ENCODE data around the gene TMEM121B. TPM values are rescaled to one million over a fixed set of nuclear protein-coding genes. Genes with fewer than 3 reads are reported as not detected.

TMEM121B gene
- polyA plus RNA-seq, 3 donors: 1.4 to 3.2 (median 1.9) TPM

DNA sequence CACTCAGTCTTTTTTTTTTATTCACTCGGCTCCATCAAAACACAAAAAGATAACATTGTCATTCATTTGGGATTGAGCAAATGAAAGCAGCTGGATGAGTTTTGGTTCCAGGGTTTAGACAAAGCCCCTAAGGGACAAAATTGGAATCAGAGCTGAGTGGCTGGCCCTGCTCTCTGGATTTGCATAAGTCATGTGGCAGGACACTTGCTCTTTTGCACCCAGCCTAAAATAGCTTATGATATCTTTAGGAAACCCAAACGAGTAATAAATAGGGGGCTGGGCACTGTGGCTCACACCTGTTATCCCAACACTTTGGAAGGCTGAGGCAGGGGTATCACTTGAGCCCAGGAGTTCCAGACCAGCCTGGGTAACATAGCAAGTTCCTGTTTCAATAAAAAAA lies 11.0 kb upstream of the TMEM121B start:
- TF ChIP-seq, protein P1, sequence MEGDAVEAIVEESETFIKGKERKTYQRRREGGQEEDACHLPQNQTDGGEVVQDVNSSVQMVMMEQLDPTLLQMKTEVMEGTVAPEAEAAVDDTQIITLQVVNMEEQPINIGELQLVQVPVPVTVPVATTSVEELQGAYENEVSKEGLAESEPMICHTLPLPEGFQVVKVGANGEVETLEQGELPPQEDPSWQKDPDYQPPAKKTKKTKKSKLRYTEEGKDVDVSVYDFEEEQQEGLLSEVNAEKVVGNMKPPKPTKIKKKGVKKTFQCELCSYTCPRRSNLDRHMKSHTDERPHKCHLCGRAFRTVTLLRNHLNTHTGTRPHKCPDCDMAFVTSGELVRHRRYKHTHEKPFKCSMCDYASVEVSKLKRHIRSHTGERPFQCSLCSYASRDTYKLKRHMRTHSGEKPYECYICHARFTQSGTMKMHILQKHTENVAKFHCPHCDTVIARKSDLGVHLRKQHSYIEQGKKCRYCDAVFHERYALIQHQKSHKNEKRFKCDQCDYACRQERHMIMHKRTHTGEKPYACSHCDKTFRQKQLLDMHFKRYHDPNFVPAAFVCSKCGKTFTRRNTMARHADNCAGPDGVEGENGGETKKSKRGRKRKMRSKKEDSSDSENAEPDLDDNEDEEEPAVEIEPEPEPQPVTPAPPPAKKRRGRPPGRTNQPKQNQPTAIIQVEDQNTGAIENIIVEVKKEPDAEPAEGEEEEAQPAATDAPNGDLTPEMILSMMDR (IDR thresholded peaks at IDR 0.05): no peak

DNA sequence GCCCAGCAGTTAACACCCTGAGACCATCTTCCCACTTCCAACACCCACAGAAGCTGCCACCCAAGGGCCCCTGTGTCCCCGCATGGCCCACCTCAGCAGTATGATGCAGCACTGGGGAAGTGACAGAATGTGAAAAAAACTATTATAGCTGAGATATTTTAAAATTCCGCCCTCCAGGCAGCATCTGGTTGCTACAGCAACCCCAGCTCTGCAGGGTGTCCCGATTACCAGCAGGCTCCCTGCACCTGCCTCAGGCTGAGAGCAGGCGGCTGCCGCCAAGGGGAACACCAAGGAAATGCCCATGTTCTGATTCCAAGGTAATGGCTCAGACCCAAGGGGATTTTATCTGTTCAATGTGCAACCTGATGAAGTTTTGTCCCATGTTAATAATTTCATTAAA lies 10.5 kb upstream of the TMEM121B start:
- no peaks in the 10 kb centered on the region for H3K9me3 ChIP-seq (replicated peaks in 1 of 2; ENCODE audit: control insufficient read depth in 1 of 2, insufficient read depth in 1 of 2, low read length in 2 of 2)
- no peak overlapping the region for H3K27ac Mint-ChIP-seq
- no peak overlapping the region for H3K4me3 ChIP-seq (replicated peaks in 1 of 3; ENCODE audit: low read depth in 2 of 3, low read length in 3 of 3)
- DNase-seq: no peak
- no peak overlapping the region for H2AFZ ChIP-seq (ENCODE audit: insufficient read depth, low read depth, low read length, poor library complexity, severe bottlenecking)
- peaks cover 22% of the 10 kb centered on the region for H3K4me1 Mint-ChIP-seq
- intact Hi-C loops (cut with micrococcal nuclease): no loop called here
- peaks cover 0 to 8% of the 10 kb centered on the region in 2 donors for H3K4me1 ChIP-seq (ENCODE audit: control insufficient read depth in 1 of 2, insufficient read depth in 2 of 2, low read length in 2 of 2)
- TF ChIP-seq, protein P1 (IDR thresholded peaks at IDR 0.05): no peak
- H3K4me2 ChIP-seq (replicated peaks; ENCODE audit: extremely low read depth, low read length, poor library complexity, severe bottlenecking): peak overlapping the region; percentile 2
- peaks cover 11% of the 10 kb centered on the region in 2 donors for H3K36me3 ChIP-seq (replicated peaks in 1 of 2; ENCODE audit: control insufficient read depth in 1 of 2, insufficient read depth in 2 of 2, low read length in 2 of 2)
- 72% methylated on average over 4 of the region's 5 CpGs for WGBS (ENCODE audit: insufficient coverage)
- no peaks in the 10 kb centered on the region for H3K27me3 ChIP-seq (ENCODE audit: control insufficient read depth in 2 of 2, insufficient read depth in 2 of 2, low read length in 2 of 2)
- peaks cover 0 to 1% (median 0%) of the 10 kb centered on the region in 7 donors for H3K9me3 Mint-ChIP-seq
- peaks cover 2 to 3% (median 3%) of the 10 kb centered on the region in 3 donors for H3K27me3 Mint-ChIP-seq (ENCODE audit: low read depth in 3 of 3)
- no peak overlapping the region for H3K9ac ChIP-seq (ENCODE audit: insufficient read depth, low read length, poor library complexity, severe bottlenecking)
- H3K27ac ChIP-seq (ENCODE audit: low read depth in 1 of 2, low read length in 2 of 2): no peak overlapping the region
- H4K20me1 ChIP-seq (ENCODE audit: insufficient read depth, low read length): no peaks in the 10 kb centered on the region
- H3K4me3 Mint-ChIP-seq: no peak overlapping the region
- H3K36me3 Mint-ChIP-seq: peaks cover 7 to 26% of the 10 kb centered on the region in 2 donors
- no peaks in the 10 kb centered on the region for H3K79me2 ChIP-seq (ENCODE audit: insufficient read depth, low read length)

More for the DNA sequence above, 11.0 kb upstream of the TMEM121B start:
- Histone ChIP-seq H4K20me1 (ENCODE audit: insufficient read depth, low read length) (no peaks in the 10 kb centered on the region), H3K4me2 (replicated peaks; ENCODE audit: extremely low read depth, low read length, poor library complexity, severe bottlenecking) (no peak overlapping the region), H3K27me3 (ENCODE audit: control insufficient read depth in 2 of 2, insufficient read depth in 2 of 2, low read length in 2 of 2) (no peaks in the 10 kb centered on the region), H3K79me2 (ENCODE audit: insufficient read depth, low read length) (no peaks in the 10 kb centered on the region), H3K27ac (ENCODE audit: low read depth in 1 of 2, low read length in 2 of 2) (no peak overlapping the region), H3K9me3 (replicated peaks in 1 of 2; ENCODE audit: control insufficient read depth in 1 of 2, insufficient read depth in 1 of 2, low read length in 2 of 2) (no peaks in the 10 kb centered on the region), H3K36me3 (replicated peaks in 1 of 2; ENCODE audit: control insufficient read depth in 1 of 2, insufficient read depth in 2 of 2, low read length in 2 of 2) (peaks cover 15 to 16% of the 10 kb centered on the region in 2 donors), H2AFZ (ENCODE audit: insufficient read depth, low read depth, low read length, poor library complexity, severe bottlenecking) (no peak overlapping the region), H3K4me1 (ENCODE audit: control insufficient read depth in 1 of 2, insufficient read depth in 2 of 2, low read length in 2 of 2) (peaks cover 0 to 8% of the 10 kb centered on the region in 2 donors), H3K4me3 (replicated peaks in 1 of 3; ENCODE audit: low read depth in 2 of 3, low read length in 3 of 3) (no peak overlapping the region), H3K9ac (ENCODE audit: insufficient read depth, low read length, poor library complexity, severe bottlenecking) (no peak overlapping the region)
- no peak for DNase-seq
- Mint-ChIP-seq H3K4me1 (peaks cover 22% of the 10 kb centered on the region), H3K4me3 (no peak overlapping the region), H3K27ac (no peak overlapping the region), H3K9me3 (peaks cover 0 to 1% (median 0%) of the 10 kb centered on the region in 7 donors), H3K27me3 (ENCODE audit: low read depth in 3 of 3) (peaks cover 2 to 5% (median 3%) of the 10 kb centered on the region in 3 donors), H3K36me3 (peaks cover 11 to 30% of the 10 kb centered on the region in 2 donors)
- WGBS (ENCODE audit: insufficient coverage): no CpG with 5 or more reads among the region's 2 CpGs
- intact Hi-C loops (cut with micrococcal nuclease): no loop called here

Measured in CD14-positive monocyte (primary cell).